SK-N-SH (cell line): ENCODE results near the gene PIGL. TPM values are rescaled to one million over a fixed set of nuclear protein-coding genes. Genes with fewer than 3 reads are reported as not detected.
"Not testable (repeated sequence)": the region's sequence is repeated elsewhere in the genome, so short reads cannot be mapped to it uniquely, and the experiment has no call there.

Experiments used
- CTCF ChIA-PET: fragments of 300-600, 350-600 bp; formaldehyde crosslinking; extraction: SDS; loops from one replicate; lab custom pipeline; 2021; lab: Yijun Ruan, JAX
- POLR2A ChIA-PET: fragments of 350-600 bp; sonication (Branson Sonifier 250); formaldehyde crosslinking; extraction: SDS; loops from one replicate; lab custom pipeline; 2020; ENCODE audit warnings: antibody characterized with exemption, inconsistent platforms; lab: Yijun Ruan, JAX
- DNase-seq: peaks from one replicate; pipeline ENCODE4 v3.0.0; 2012
- H2AFZ ChIP-seq: fragments of 200-600 bp; sonication (generic); 2 replicates; pipeline ENCODE4 v1.8.1; 2016; ENCODE audit warnings: antibody characterized with exemption, mild to moderate bottlenecking, low read depth
- H3F3A ChIP-seq: fragments of 200-600 bp; sonication (generic); replicated peaks from 2 replicates; pipeline ENCODE3; 2016; ENCODE audit warnings: antibody characterized with exemption, mild to moderate bottlenecking; ENCODE audit not compliant: insufficient read depth
- H3K27ac ChIP-seq, 2 experiments: fragments of 200-500 bp in 1 of 2; fragments of 200-600 bp in 1 of 2; sonication (Bioruptor generic) in 1 of 2; sonication (generic), shearing (Covaris generic) in 1 of 2; 2 replicates each; pipeline versions ENCODE4 v1.5.1 to v1.6.1; 2014 to 2016; ENCODE audit warnings: low read depth in 2 of 2, inconsistent platforms in 1 of 2, low read length in 1 of 2, mild to moderate bottlenecking in 1 of 2, mixed read lengths in 1 of 2
- H3K27me3 ChIP-seq: fragments of 200-600 bp; sonication (generic), shearing (Covaris generic); 2 replicates; pipeline ENCODE4 v1.6.1; 2016; ENCODE audit warnings: mixed run types; ENCODE audit not compliant: insufficient read depth
- H3K36me3 ChIP-seq, 2 experiments: fragments of 200-500 bp in 1 of 2; fragments of 200-600 bp in 1 of 2; sonication (Bioruptor generic) in 1 of 2; sonication (generic) in 1 of 2; replicated peaks in 1 of 2; 2 replicates each; pipeline versions ENCODE3 to v1.5.1; 2014 to 2016; ENCODE audit warnings: low read length in 1 of 2, mild to moderate bottlenecking in 1 of 2; ENCODE audit not compliant: insufficient read depth in 2 of 2, control insufficient read depth in 1 of 2
- H3K4me1 ChIP-seq, 2 experiments: fragments of 200-500 bp in 1 of 2; fragments of 200-600 bp in 1 of 2; sonication (Bioruptor generic) in 1 of 2; sonication (generic), shearing (Covaris generic) in 1 of 2; 2 replicates each; pipeline versions ENCODE4 v1.5.1 to v1.6.1; 2014 to 2016; ENCODE audit warnings: low read depth in 1 of 2, low read length in 1 of 2, mixed run types in 1 of 2; ENCODE audit not compliant: insufficient read depth in 2 of 2, control insufficient read depth in 1 of 2
- H3K4me2 ChIP-seq: fragments of 200-600 bp; sonication (generic), shearing (Covaris generic); 2 replicates; pipeline ENCODE4 v1.6.1; 2017; ENCODE audit warnings: mixed run types
- H3K4me3 ChIP-seq, 2 experiments: fragments of 200-500 bp in 1 of 2; fragments of 200-600 bp in 1 of 2; sonication (Bioruptor generic) in 1 of 2; sonication (generic), shearing (Covaris generic) in 1 of 2; 2 replicates each; pipeline versions ENCODE4 v1.5.1 to v1.8.1; 2014 to 2016; ENCODE audit warnings: low read depth in 2 of 2, inconsistent platforms in 1 of 2, low read length in 1 of 2, mild to moderate bottlenecking in 1 of 2, mixed read lengths in 1 of 2, moderate library complexity in 1 of 2
- H3K79me2 ChIP-seq: fragments of 200-600 bp; sonication (generic); 2 replicates; pipeline ENCODE4 v1.8.1; 2017; ENCODE audit warnings: mild to moderate bottlenecking; ENCODE audit not compliant: insufficient read depth
- H3K9ac ChIP-seq: fragments of 200-600 bp; sonication (generic); 2 replicates; pipeline ENCODE4 v1.6.1; 2017; ENCODE audit warnings: mixed run types
- H3K9me2 ChIP-seq: fragments of 200-600 bp; sonication (generic); 2 replicates; pipeline ENCODE4 v1.6.1; 2017; ENCODE audit warnings: mixed run types
- H3K9me3 ChIP-seq: fragments of 200-600 bp; sonication (generic); 2 replicates; pipeline ENCODE4 v1.6.1; 2017; ENCODE audit warnings: mixed run types, mild to moderate bottlenecking, moderate library complexity
- H4K20me1 ChIP-seq: fragments of 200-600 bp; sonication (generic); 2 replicates; pipeline ENCODE4 v1.6.1; 2017; ENCODE audit warnings: mild to moderate bottlenecking, mixed run types; ENCODE audit not compliant: insufficient read depth
- CHD2 ChIP-seq: fragments of 150-350 bp; IDR thresholded peaks from 2 replicates; pipeline ENCODE4 v1.6.1; 2018; ENCODE audit warnings: low read length; ENCODE audit not compliant: partially characterized antibody
- EP300 ChIP-seq, 2 experiments: IDR thresholded peaks; 2 replicates each; pipeline versions ENCODE4 v1.4.0 to v1.6.1; 2012; ENCODE audit warnings: borderline replicate concordance in 1 of 2, low read depth in 1 of 2, low read length in 1 of 2
- EZH2phosphoT487 ChIP-seq: fragments of 200-600 bp; sonication (generic); IDR thresholded peaks from 2 replicates; pipeline ENCODE4 v1.6.1; 2017; ENCODE audit warnings: low read depth, mixed run types, mild to moderate bottlenecking, antibody characterized with exemption, moderate library complexity, borderline replicate concordance
- GATA2 ChIP-seq: sonication (generic); formaldehyde crosslinking; IDR thresholded peaks from 2 replicates; pipeline ENCODE4 v1.5.0; 2020; ENCODE audit warnings: mild to moderate bottlenecking, missing genetic modification reagents
- MXI1 ChIP-seq: IDR thresholded peaks from 2 replicates; pipeline ENCODE4 v1.6.1; 2012; ENCODE audit warnings: mild to moderate bottlenecking, low read depth, low read length, improper control_type of control experiment
- NFIC ChIP-seq: IDR thresholded peaks from 2 replicates; pipeline ENCODE4 v1.4.0; 2012; ENCODE audit warnings: borderline replicate concordance
- POLR2AphosphoS5 ChIP-seq: IDR thresholded peaks from 2 replicates; pipeline ENCODE4 v1.6.1; 2012; ENCODE audit warnings: low read depth, low read length
- RAD21 ChIP-seq: IDR thresholded peaks from 2 replicates; pipeline ENCODE4 v1.6.1; 2012; ENCODE audit warnings: mild to moderate bottlenecking, low read length
- RCOR1 ChIP-seq: fragments of 150-350 bp; IDR thresholded peaks from 2 replicates; pipeline ENCODE4 v1.6.1; 2017; ENCODE audit warnings: antibody characterized with exemption, low read length
- RFX5 ChIP-seq: IDR thresholded peaks from 2 replicates; pipeline ENCODE4 v1.6.1; 2012; ENCODE audit warnings: mild to moderate bottlenecking, improper control_type of control experiment, low read length
- SMC3 ChIP-seq: IDR thresholded peaks from 2 replicates; pipeline ENCODE4 v1.6.1; 2012; ENCODE audit warnings: low read depth, low read length, improper control_type of control experiment
- TAF1 ChIP-seq: IDR thresholded peaks from 2 replicates; pipeline ENCODE4 v1.6.1; 2012; ENCODE audit warnings: low read depth, mild to moderate bottlenecking, low read length, moderate library complexity, borderline replicate concordance
- USF1 ChIP-seq: IDR thresholded peaks from 2 replicates; pipeline ENCODE4 v1.4.0; 2012; ENCODE audit warnings: low read depth, borderline replicate concordance
- USF2 ChIP-seq: fragments of 150-350 bp; IDR thresholded peaks from 2 replicates; pipeline ENCODE4 v1.6.1; 2017; ENCODE audit warnings: antibody characterized with exemption, low read length, low read depth, borderline replicate concordance
- WGBS: methylation state at CpG from one replicate; pipeline ENCODE4 v1.1.6; 2017; ENCODE audit warnings: low lambda C conversion rate; 5-methylcytosine and 5-hydroxymethylcytosine counted together
- polyA plus RNA-seq, 3 experiments: library from polyadenylated mRNA; depleted of rRNA; stranded (reverse); fragments of >200 nt; gene quantifications; 2 replicates each; pipeline ENCODE4 v1.2.3, GENCODE V29; 2012

The PIGL gene
- polyA plus RNA-seq, 1 of the 3 experiments (the other 2 are of a cell fraction): 34.0 TPM

GRCh38 chr17:16215965-16216316 is 1.1 kb upstream of the PIGL start:
- Histone ChIP-seq H3K4me1 (peaks cover 4 to 13% of the 10 kb centered on the region in 2 experiments; a peak in 3 of 4 replicates), H4K20me1 (peaks cover 32% of the 10 kb centered on the region), H3K79me2 (peaks cover 96% of the 10 kb centered on the region), H3K27me3 (no peaks in the 10 kb centered on the region), H3K36me3 (peaks cover 0 to 8% of the 10 kb centered on the region in 2 experiments), H3K9me2 (no peaks in the 10 kb centered on the region), H3K9me3 (no peaks in the 10 kb centered on the region), H3F3A (peaks cover 31% of the 10 kb centered on the region), H3K9ac (peak overlapping the region; percentile 98), H3K4me2 (peak overlapping the region; percentile 91), H2AFZ (peak overlapping the region; percentile 83), H3K27ac (peak overlapping the region; percentile 92 to 97), H3K4me3 (peak overlapping the region; percentile 81)
- ChIA-PET POLR2A (interaction anchor here (0.8 to 1.6 kb wide), 3 partner anchors 136 to 376 kb away, joined by 3 to 5 read pairs (median 5); partner anchors contain the start of gene UBB), CTCF (interaction anchor here (1.0 to 1.4 kb wide), 5 partner anchors 11 to 217 kb away, joined by 3 read pairs; partner anchors contain the start of genes TTC19 and ZSWIM7)
- 64% methylated on average over 22 of the region's 22 CpGs for WGBS
- DNase-seq: no peak
- TF ChIP-seq USF2 (no peak), SMC3 (no peak), MXI1 (no peak), GATA2 (CRISPR knock-in tag) (no peak), RCOR1 (no peak), EZH2phosphoT487 (no peak), RAD21 (no peak), TAF1 (no peak), EP300 (IDR thresholded peaks at IDR 0.05; ENCODE audit: borderline replicate concordance in 1 of 2, low read depth in 1 of 2, low read length in 1 of 2) (no peak), POLR2AphosphoS5 (no peak), NFIC (no peak), USF1 (no peak), CHD2 (no peak), RFX5 (no peak)

- peak overlapping the region; percentile 92 for H2AFZ ChIP-seq
- not testable (repeated sequence) for H3K9me2 ChIP-seq, H3K9me3 ChIP-seq, H3K27me3 ChIP-seq, DNase-seq, H3K36me3 ChIP-seq
- peaks cover 28% of the 10 kb centered on the region for H4K20me1 ChIP-seq
- H3K27ac ChIP-seq: peak overlapping the region; percentile 83 to 97
- peak overlapping the region; percentile 98 for H3K9ac ChIP-seq
- H3K79me2 ChIP-seq: peaks cover 91% of the 10 kb centered on the region
- ChIA-PET CTCF (interaction anchor here (1.0 to 1.4 kb wide), 6 partner anchors 8 to 217 kb away, joined by 3 read pairs; partner anchors contain the start of genes TTC19 and ZSWIM7), POLR2A (interaction anchor here (1.3 to 1.6 kb wide), 2 partner anchors 136 to 164 kb away, joined by 5 read pairs; partner anchors contain the start of gene UBB)
- WGBS: 88% methylated on average over 37 of the region's 38 CpGs
- peak overlapping the region; percentile 91 for H3K4me2 ChIP-seq
- peaks cover 31% of the 10 kb centered on the region for H3F3A ChIP-seq
- peak overlapping the region; percentile 80 to 94; a peak in 3 of 4 replicates for H3K4me3 ChIP-seq
- peaks cover 4 to 10% of the 10 kb centered on the region in 2 experiments; a peak in 3 of 4 replicates for H3K4me1 ChIP-seq
These were observed 539 bp upstream of the PIGL start for GRCh38 chr17:16216341-16217001.
